PFSK-1 (cell line): Measurements from ENCODE around the gene TP53TG5.

Experiments
- POLR2AphosphoS5 ChIP-seq: IDR thresholded peaks from 2 replicates; pipeline ENCODE4 v1.6.1; 2012; ENCODE audit warnings: low read depth, mild to moderate bottlenecking, control low read depth, low read length, moderate library complexity
- REST ChIP-seq, 2 experiments: IDR thresholded peaks; 2 replicates each; pipeline versions ENCODE4 v1.6.1 to v1.8.0; 2011 to 2012; ENCODE audit warnings: low read depth in 2 of 2, low read length in 2 of 2, control low read depth in 1 of 2, inconsistent platforms in 1 of 2, mild to moderate bottlenecking in 1 of 2, moderate library complexity in 1 of 2; ENCODE audit not compliant: insufficient read depth in 1 of 2
- SIN3A ChIP-seq: IDR thresholded peaks from 2 replicates; pipeline ENCODE4 v1.6.1; 2012; ENCODE audit warnings: mild to moderate bottlenecking, low read length, moderate library complexity, borderline replicate concordance; ENCODE audit not compliant: insufficient read depth
- TAF1 ChIP-seq: IDR thresholded peaks from 2 replicates; pipeline ENCODE4 v1.6.1; 2012; ENCODE audit warnings: low read length, control low read depth, borderline replicate concordance; ENCODE audit not compliant: insufficient read depth

- TF ChIP-seq TAF1, result no peak
- TF ChIP-seq REST (IDR thresholded peaks at IDR 0.05; ENCODE audit: insufficient read depth in 1 of 2, low read depth in 2 of 2, low read length in 2 of 2), result no peak
- no peak for TF ChIP-seq POLR2AphosphoS5
- TF ChIP-seq SIN3A, result no peak
Measured at GRCh38 chr20:45341939-45342854, 35.9 kb downstream of the TP53TG5 start.
